C4-2B (cell line): ENCODE data around the gene SERP2.

Experiments
- CTCF ChIP-seq: fragments of 450-650 bp; conservative IDR thresholded peaks from 2 replicates; pipeline ENCODE4 v1.5.1; 2017; ENCODE audit warnings: mild to moderate bottlenecking
- ZFX ChIP-seq: fragments of 450-650 bp; IDR thresholded peaks from 2 replicates; pipeline ENCODE4 v1.6.1; 2017

GRCh38 chr13:44354884-44355283 is 18.7 kb upstream of the SERP2 start:
- TF ChIP-seq CTCF (no peak), ZFX (no peak)
